GM20000 (cell line): ENCODE data around the gene MYH15.

Source experiments
- DNase-seq: peaks from one replicate; pipeline ENCODE4 v3.0.0; 2012; ENCODE audit warnings: low spot score
- CTCF ChIP-seq: IDR thresholded peaks from 2 replicates; pipeline ENCODE4 v1.5.1; 2012; ENCODE audit warnings: mild to moderate bottlenecking, control low read depth; ENCODE audit errors: extremely low read depth, missing control alignments

Gene MYH15

GRCh38 chr3:108410531-108410984 is 99.8 kb downstream of the MYH15 start:
- no peak for TF ChIP-seq CTCF

GRCh38 chr3:108409800-108410178 is 100.6 kb downstream of the MYH15 start:
- no peak for DNase-seq
- no peak for TF ChIP-seq CTCF

More at GRCh38 chr3:108410531-108410984, 99.8 kb downstream of the MYH15 start:
- no peak for DNase-seq

GRCh38 chr3:108408883-108409799 is 101.3 kb downstream of the MYH15 start:
- no peak for TF ChIP-seq CTCF
- DNase-seq = no peak

- TF ChIP-seq CTCF = no peak
- DNase-seq = no peak
Measured at GRCh38 chr3:108407886-108408285, 102.5 kb downstream of the MYH15 start.

- TF ChIP-seq CTCF = peak; percentile 25
- peak; percentile 59 for DNase-seq
Measured at GRCh38 chr3:108406661-108407206, 103.7 kb downstream of the MYH15 start.

- no peak for DNase-seq
- TF ChIP-seq CTCF = no peak
Measured at GRCh38 chr3:108406063-108406660, 104.2 kb downstream of the MYH15 start.

GRCh38 chr3:108404368-108404767 is 106.0 kb downstream of the MYH15 start:
- no peak for DNase-seq
- TF ChIP-seq CTCF = no peak
